DMS 273 treated with DMSO at 0.1 percent for 48 hours (cell line): ENCODE results near the gene TULP4.

Experiments used
- DNase-seq: peaks from one replicate; lab custom pipeline; 2025; lab: John Stamatoyannopoulos, UW

Gene TULP4

GRCh38 chr6:158419339-158419909 is 107.2 kb downstream of the TULP4 start:
- DNase-seq: no peak

GRCh38 chr6:158421381-158421780 is 109.1 kb downstream of the TULP4 start:
- DNase-seq: no peak

GRCh38 chr6:158422629-158423238 is 110.5 kb downstream of the TULP4 start:
- no peak for DNase-seq

- DNase-seq: no peak
Observed at GRCh38 chr6:158431036-158431435, 118.8 kb downstream of the TULP4 start.

GRCh38 chr6:158431560-158431959 is 119.3 kb downstream of the TULP4 start:
- DNase-seq: no peak

- DNase-seq: no peak
Observed at GRCh38 chr6:158437571-158437970, 125.3 kb downstream of the TULP4 start.

GRCh38 chr6:158438226-158438625 is 126.0 kb downstream of the TULP4 start:
- DNase-seq: no peak

- DNase-seq: no peak
Observed at GRCh38 chr6:158439255-158439654, 127.0 kb downstream of the TULP4 start.

- no peak for DNase-seq
Observed at GRCh38 chr6:158441716-158442215, 129.5 kb downstream of the TULP4 start.

GRCh38 chr6:158442306-158442705 is 130.0 kb downstream of the TULP4 start:
- no peak for DNase-seq

- no peak for DNase-seq
Observed at GRCh38 chr6:158445426-158446085, 133.3 kb downstream of the TULP4 start.

GRCh38 chr6:158448856-158449255 is 136.6 kb downstream of the TULP4 start:
- no peak for DNase-seq

GRCh38 chr6:158452191-158452590 is 139.9 kb downstream of the TULP4 start:
- DNase-seq: no peak

GRCh38 chr6:158457131-158457530 is 144.9 kb downstream of the TULP4 start:
- no peak for DNase-seq

GRCh38 chr6:158457616-158458278 is 145.5 kb downstream of the TULP4 start:
- DNase-seq: no peak

- no peak for DNase-seq
Observed at GRCh38 chr6:158459726-158460125, 147.5 kb downstream of the TULP4 start.

- DNase-seq: no peak
Observed at GRCh38 chr6:158460602-158461169, 148.4 kb downstream of the TULP4 start.

GRCh38 chr6:158461954-158462353 is 149.7 kb downstream of the TULP4 start:
- DNase-seq: no peak

- DNase-seq: no peak
Observed at GRCh38 chr6:158464483-158464882, 152.2 kb downstream of the TULP4 start.

GRCh38 chr6:158465257-158465656 is 153.0 kb downstream of the TULP4 start:
- DNase-seq: no peak

GRCh38 chr6:158465747-158466146 is 153.5 kb downstream of the TULP4 start:
- no peak for DNase-seq

- DNase-seq: no peak
Observed at GRCh38 chr6:158467923-158468322, 155.7 kb downstream of the TULP4 start.

GRCh38 chr6:158468666-158469065 is 156.4 kb downstream of the TULP4 start:
- DNase-seq: no peak
